SU-DHL-6 (cell line): ENCODE data around the gene RAMACL.

Source experiments
- H2AFZ ChIP-seq: fragments of 200-600 bp; sonication (generic); 2 replicates; pipeline ENCODE4 v1.6.1; 2014; ENCODE audit warnings: low read depth, mild to moderate bottlenecking, moderate library complexity, mixed read lengths, antibody characterized with exemption, low read length; ENCODE audit not compliant: severe bottlenecking
- H3F3A ChIP-seq: fragments of 200-600 bp; shearing (Covaris generic); 2 replicates; pipeline ENCODE4 v1.6.0; 2016; ENCODE audit warnings: antibody characterized with exemption, mild to moderate bottlenecking; ENCODE audit not compliant: insufficient read depth
- H3K27ac ChIP-seq: fragments of 200-600 bp; sonication (generic); 2 replicates; pipeline ENCODE4 v1.5.1; 2016; ENCODE audit warnings: low read depth, mild to moderate bottlenecking, low read length, moderate library complexity, mixed read lengths
- H3K27me3 ChIP-seq: fragments of 200-600 bp; sonication (generic), shearing (Covaris generic); 2 replicates; pipeline ENCODE4 v1.6.0; 2014; ENCODE audit warnings: mild to moderate bottlenecking, low read length
- H3K36me3 ChIP-seq: fragments of 200-600 bp; sonication (generic); 2 replicates; pipeline ENCODE4 v1.6.1; 2014; ENCODE audit warnings: mild to moderate bottlenecking, low read length, mixed read lengths
- H3K4me2 ChIP-seq: fragments of 300-600, 200-600 bp; shearing (Covaris generic), sonication (generic); 2 replicates; pipeline ENCODE4 v1.6.0; 2014; ENCODE audit warnings: low read length, low read depth, mild to moderate bottlenecking; ENCODE audit not compliant: poor library complexity, severe bottlenecking
- H3K4me3 ChIP-seq: fragments of 200-600 bp; sonication (generic); 2 replicates; pipeline ENCODE4 v1.5.1; 2014; ENCODE audit warnings: antibody characterized with exemption, low read length, mild to moderate bottlenecking, mixed read lengths; ENCODE audit not compliant: insufficient read depth, poor library complexity, severe bottlenecking
- H3K79me2 ChIP-seq: fragments of 200-600 bp; sonication (generic); 2 replicates; pipeline ENCODE4 v1.6.1; 2014; ENCODE audit warnings: mild to moderate bottlenecking, low read length, moderate library complexity; ENCODE audit not compliant: insufficient read depth
- H3K9ac ChIP-seq: fragments of 200-600 bp; sonication (generic); 2 replicates; pipeline ENCODE4 v1.7.0; 2014; ENCODE audit warnings: mild to moderate bottlenecking, low read length
- H3K9me2 ChIP-seq: fragments of 200-600 bp; sonication (generic); replicated peaks from 2 replicates; pipeline ENCODE4 v1.6.1; 2014; ENCODE audit warnings: low read length; ENCODE audit not compliant: insufficient read depth
- H3K9me3 ChIP-seq: fragments of 200-600 bp; sonication (generic); 2 replicates; pipeline ENCODE4 v1.6.1; 2014; ENCODE audit warnings: low read length, mixed read lengths; ENCODE audit not compliant: insufficient read depth
- H4K20me1 ChIP-seq: fragments of 200-600 bp; sonication (generic); 2 replicates; pipeline ENCODE4 v1.6.1; 2014; ENCODE audit warnings: low read depth, mild to moderate bottlenecking, antibody characterized with exemption, low read length, moderate library complexity, mixed read lengths
- CTCF ChIP-seq: fragments of 200-600 bp; sonication (generic); IDR thresholded peaks from one replicate; pipeline ENCODE4 v1.5.1; 2017; ENCODE audit warnings: antibody characterized with exemption, mild to moderate bottlenecking, low read length, moderate library complexity; ENCODE audit not compliant: insufficient read depth, poor library complexity, severe bottlenecking
- EZH2phosphoT487 ChIP-seq: fragments of 200-600 bp; sonication (generic), shearing (Covaris generic); conservative IDR thresholded peaks from 2 replicates; pipeline ENCODE4 v1.6.1; 2018; ENCODE audit warnings: mild to moderate bottlenecking, antibody characterized with exemption, low read length, moderate library complexity, mixed read lengths

RAMACL gene

GRCh38 chr6:166612471-166612881 is 26.0 kb upstream of the RAMACL start:
- no peaks in the 10 kb centered on the region for H3K79me2 ChIP-seq
- no peak overlapping the region for H3K27ac ChIP-seq
- no peaks in the 10 kb centered on the region for H3K36me3 ChIP-seq
- no peak overlapping the region for H3K4me2 ChIP-seq
- no peak overlapping the region for H3K9ac ChIP-seq
- no peak overlapping the region for H3K4me3 ChIP-seq
- TF ChIP-seq EZH2phosphoT487: no peak
- TF ChIP-seq CTCF: no peak
- H4K20me1 ChIP-seq: no peaks in the 10 kb centered on the region
- H3K9me2 ChIP-seq: no peaks in the 10 kb centered on the region
- H3K9me3 ChIP-seq: no peaks in the 10 kb centered on the region
- no peaks in the 10 kb centered on the region for H3K27me3 ChIP-seq
- H2AFZ ChIP-seq: no peak overlapping the region
- no peaks in the 10 kb centered on the region for H3F3A ChIP-seq

GRCh38 chr6:166611631-166612030 is 25.2 kb upstream of the RAMACL start:
- H3K79me2 ChIP-seq: no peaks in the 10 kb centered on the region

GRCh38 chr6:166610069-166610468 is 23.6 kb upstream of the RAMACL start:
- Histone ChIP-seq H3K9ac (no peak overlapping the region), H3K4me3 (no peak overlapping the region), H3K27me3 (no peaks in the 10 kb centered on the region), H4K20me1 (no peaks in the 10 kb centered on the region), H2AFZ (no peak overlapping the region), H3K9me2 (no peaks in the 10 kb centered on the region), H3K27ac (no peak overlapping the region), H3K9me3 (no peaks in the 10 kb centered on the region), H3K4me2 (no peak overlapping the region), H3F3A (no peaks in the 10 kb centered on the region), H3K79me2 (no peaks in the 10 kb centered on the region), H3K36me3 (no peaks in the 10 kb centered on the region)
- no peak for TF ChIP-seq CTCF
- no peak for TF ChIP-seq EZH2phosphoT487

More at GRCh38 chr6:166611631-166612030, 25.2 kb upstream of the RAMACL start:
- Histone ChIP-seq H3K4me3 (no peak overlapping the region), H3K4me2 (no peak overlapping the region), H3F3A (no peaks in the 10 kb centered on the region), H4K20me1 (no peaks in the 10 kb centered on the region), H2AFZ (no peak overlapping the region), H3K36me3 (no peaks in the 10 kb centered on the region), H3K9me2 (no peaks in the 10 kb centered on the region), H3K9ac (no peak overlapping the region), H3K27me3 (no peaks in the 10 kb centered on the region), H3K9me3 (no peaks in the 10 kb centered on the region), H3K27ac (no peak overlapping the region)
- no peak for TF ChIP-seq CTCF
- TF ChIP-seq EZH2phosphoT487: no peak

GRCh38 chr6:166608774-166609173 is 22.3 kb upstream of the RAMACL start:
- Histone ChIP-seq H3K27me3 (no peaks in the 10 kb centered on the region), H3K9me2 (no peaks in the 10 kb centered on the region), H3K79me2 (no peaks in the 10 kb centered on the region), H3K9ac (no peak overlapping the region), H4K20me1 (no peaks in the 10 kb centered on the region), H3F3A (no peaks in the 10 kb centered on the region), H3K4me3 (no peak overlapping the region), H3K4me2 (no peak overlapping the region), H3K9me3 (no peaks in the 10 kb centered on the region), H3K36me3 (no peaks in the 10 kb centered on the region), H2AFZ (no peak overlapping the region), H3K27ac (no peak overlapping the region)
- TF ChIP-seq CTCF: no peak
- TF ChIP-seq EZH2phosphoT487: no peak
